ENCODE results near the gene TESK1.
"Not testable (repeated sequence)": the region's sequence is repeated elsewhere in the genome, so short reads cannot be mapped to it uniquely, and the experiment has no call there.

The TESK1 gene

GRCh38 chr9:35604578-35605350 is at the start of gene TESK1:
Gene TESK1 (plus strand): TSS chr9:35605262. CDS start chr9:35605620, 358 bp downstream.
- DNase-seq = peak; percentile 86

- no peak for DNase-seq
These were observed 49.2 kb upstream of the TESK1 start for GRCh38 chr9:35555881-35556280.

- no peak for DNase-seq
These were observed 48.3 kb upstream of the TESK1 start for GRCh38 chr9:35556776-35557175.

- no peak for DNase-seq
These were observed 47.7 kb upstream of the TESK1 start for GRCh38 chr9:35557320-35557719.

- no peak for DNase-seq
These were observed 46.9 kb upstream of the TESK1 start for GRCh38 chr9:35558185-35558584.

- no peak for DNase-seq
These were observed 45.1 kb upstream of the TESK1 start for GRCh38 chr9:35559792-35560530.

- no peak for DNase-seq
These were observed 44.3 kb upstream of the TESK1 start for GRCh38 chr9:35560625-35561337.

GRCh38 chr9:35561468-35562261 is 43.4 kb upstream of the TESK1 start:
- DNase-seq = no peak

GRCh38 chr9:35562895-35563780 is 41.9 kb upstream of the TESK1 start:
- DNase-seq = no peak

- no peak for DNase-seq
These were observed 41.3 kb upstream of the TESK1 start for GRCh38 chr9:35563791-35564197.

GRCh38 chr9:35564658-35565061 is 40.4 kb upstream of the TESK1 start:
- DNase-seq = no peak

GRCh38 chr9:35566417-35566816 is 38.6 kb upstream of the TESK1 start:
- DNase-seq = no peak

- DNase-seq = no peak
These were observed 36.9 kb upstream of the TESK1 start for GRCh38 chr9:35568196-35568595.

- no peak for DNase-seq
These were observed 35.9 kb upstream of the TESK1 start for GRCh38 chr9:35569206-35569605.

- peak; percentile 12 for DNase-seq
These were observed 34.2 kb upstream of the TESK1 start for GRCh38 chr9:35570709-35571504.

GRCh38 chr9:35574578-35575122 is 30.4 kb upstream of the TESK1 start:
- no peak for DNase-seq

GRCh38 chr9:35575478-35575877 is 29.6 kb upstream of the TESK1 start:
- no peak for DNase-seq

GRCh38 chr9:35577486-35577885 is 27.6 kb upstream of the TESK1 start:
- no peak for DNase-seq

GRCh38 chr9:35579130-35579529 is 25.9 kb upstream of the TESK1 start:
- DNase-seq = no peak

- not testable (repeated sequence) for DNase-seq
These were observed 25.3 kb upstream of the TESK1 start for GRCh38 chr9:35579659-35580227.
